Superior temporal gyrus (tissue), 1 donor: Measurements from ENCODE around the gene DPP10.
"Not testable (repeated sequence)": the region's sequence is repeated elsewhere in the genome, so short reads cannot be mapped to it uniquely, and the experiment has no call there.

ENCODE experiments used
- DNase-seq: peaks from one replicate; pipeline ENCODE4 v3.0.0-alpha.2; 2016; ENCODE audit errors: extremely low spot score

DPP10 gene

GRCh38 chr2:115422004-115422634, 979.7 kb downstream of the DPP10 start:
- DNase-seq: no peak

- DNase-seq: no peak
Measured at GRCh38 chr2:115427436-115427835, 985.0 kb downstream of the DPP10 start.

- not testable (repeated sequence) for DNase-seq
Measured at GRCh38 chr2:115440746-115441145, 998.3 kb downstream of the DPP10 start.

- DNase-seq: no peak
Measured at GRCh38 chr2:115443539-115444185, 1001.2 kb downstream of the DPP10 start.

GRCh38 chr2:115460008-115460407, 1017.6 kb downstream of the DPP10 start:
- DNase-seq: no peak

GRCh38 chr2:115480741-115481140, 1038.3 kb downstream of the DPP10 start:
- no peak for DNase-seq

GRCh38 chr2:115481842-115482241, 1039.4 kb downstream of the DPP10 start:
- DNase-seq: no peak

GRCh38 chr2:115483666-115484065, 1041.2 kb downstream of the DPP10 start:
- no peak for DNase-seq

- DNase-seq: no peak
Measured at GRCh38 chr2:115484486-115484885, 1042.0 kb downstream of the DPP10 start.

GRCh38 chr2:115484983-115485382, 1042.5 kb downstream of the DPP10 start:
- no peak for DNase-seq

GRCh38 chr2:115491186-115491793, 1048.8 kb downstream of the DPP10 start:
- DNase-seq: no peak

GRCh38 chr2:115505331-115505730, 1062.9 kb downstream of the DPP10 start:
- no peak for DNase-seq

- DNase-seq: no peak
Measured at GRCh38 chr2:115520727-115521126, 1078.3 kb downstream of the DPP10 start.

- DNase-seq: no peak
Measured at GRCh38 chr2:115524452-115524851, 1082.0 kb downstream of the DPP10 start.

- DNase-seq: no peak
Measured at GRCh38 chr2:115529627-115530026, 1087.2 kb downstream of the DPP10 start.

GRCh38 chr2:115533081-115533480, 1090.6 kb downstream of the DPP10 start:
- DNase-seq: no peak

GRCh38 chr2:115541814-115542213, 1099.4 kb downstream of the DPP10 start:
- no peak for DNase-seq

- DNase-seq: no peak
Measured at GRCh38 chr2:115542331-115542730, 1099.9 kb downstream of the DPP10 start.

GRCh38 chr2:115543024-115543423, 1100.6 kb downstream of the DPP10 start:
- no peak for DNase-seq

GRCh38 chr2:115543461-115543860, 1101.0 kb downstream of the DPP10 start:
- DNase-seq: no peak

GRCh38 chr2:115549611-115550130, 1107.2 kb downstream of the DPP10 start:
- DNase-seq: no peak

- no peak for DNase-seq
Measured at GRCh38 chr2:115552726-115553125, 1110.3 kb downstream of the DPP10 start.

GRCh38 chr2:115554153-115554552, 1111.7 kb downstream of the DPP10 start:
- no peak for DNase-seq
